HTERT RPE-1 (cell line): ENCODE measurements around the gene HSPA1B.

Experiments
- in situ Hi-C: fragments of 300-500 bp; cut with MboI; formaldehyde crosslinking; loops from 4 replicates; pipeline ENCODE4 v1.14.3; 2020; ENCODE audit warnings: low sequenced_read_pairs

HSPA1B gene

DNA sequence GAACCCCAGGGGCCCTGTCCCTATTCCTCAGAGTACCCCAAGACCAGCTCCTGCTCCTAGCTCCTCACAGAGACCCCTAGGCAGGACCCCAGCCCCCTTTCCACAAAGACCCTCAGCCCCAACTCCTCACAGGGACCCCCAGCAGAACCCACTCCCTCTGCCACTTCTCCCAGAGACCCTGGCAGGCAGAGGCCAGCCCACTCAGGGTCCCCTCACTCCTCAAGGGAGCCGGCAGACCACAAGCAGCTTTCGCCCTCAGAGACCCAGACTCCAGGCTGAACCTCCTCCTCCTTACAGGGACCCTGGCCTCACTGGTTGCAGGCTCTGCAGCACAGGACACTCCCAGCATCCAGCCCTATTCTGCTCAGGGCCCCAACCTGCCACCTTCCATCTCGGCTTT is 50.7 kb downstream of the HSPA1B start:
- in situ Hi-C loops: no loop called here

DNA sequence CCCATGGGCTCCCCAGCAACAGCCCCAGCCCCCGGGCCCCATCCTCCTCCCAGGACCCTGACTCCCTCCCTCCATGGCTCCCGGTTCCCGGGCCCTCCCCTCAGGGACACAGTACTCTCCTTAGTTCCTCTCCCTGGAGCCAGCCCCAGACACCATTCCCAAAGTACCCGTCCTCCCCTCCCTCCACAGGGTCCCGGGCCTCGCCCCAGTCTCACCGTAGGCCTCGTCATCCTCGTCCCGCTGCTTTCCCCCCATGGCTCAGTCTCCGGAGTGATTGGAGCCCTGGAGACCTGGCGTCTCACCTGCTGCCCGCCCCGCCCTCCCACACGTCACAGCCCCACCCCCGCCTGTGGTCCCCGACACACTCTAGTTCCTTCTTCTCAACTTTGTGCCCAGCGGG is 51.2 kb downstream of the HSPA1B start, which contains the start of gene SLC44A4:
TSS of gene SLC44A4 (minus strand) at position 272 of the 400 bp plus-strand sequence. CDS start at position 255, 17 bp downstream.
- in situ Hi-C loops: no loop called here

DNA sequence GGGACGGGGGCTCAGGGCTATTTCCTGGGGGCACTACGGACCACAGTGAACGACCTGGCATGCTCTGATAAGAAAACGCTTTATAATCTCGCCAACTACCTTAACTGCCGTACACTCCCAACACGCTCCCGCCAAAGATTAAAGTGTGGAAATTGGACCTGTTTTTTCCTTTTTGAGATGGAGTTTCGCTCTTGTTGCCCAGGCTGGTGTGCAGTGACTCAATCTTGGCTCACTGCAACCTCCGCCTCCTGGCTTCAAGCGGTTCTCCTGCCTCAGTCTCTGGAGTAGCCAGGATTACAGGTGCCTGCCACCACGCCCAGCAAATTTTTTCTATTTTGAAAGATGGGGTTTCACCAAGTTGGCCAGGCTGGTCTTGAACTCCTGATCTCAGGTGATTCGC is 51.6 kb downstream of the HSPA1B start:
- in situ Hi-C loops: no loop called here
